Activated naive CD8-positive, alpha-beta T cell (primary cell): ENCODE measurements around the gene OLFML3.
A peak's percentile ranks its signal among the peaks of the same experiment; 100 is the strongest.

ENCODE experiments used
- H3K27ac Mint-ChIP-seq: one replicate; pipeline ENCODE4 v1.8.0; 2021; ENCODE audit warnings: mixed read lengths
- H3K27me3 Mint-ChIP-seq: one replicate; pipeline ENCODE4 v1.8.0; 2021; ENCODE audit warnings: mixed read lengths
- H3K36me3 Mint-ChIP-seq: one replicate; pipeline ENCODE4 v1.8.0; 2021; ENCODE audit warnings: mixed read lengths
- H3K4me1 Mint-ChIP-seq: one replicate; pipeline ENCODE4 v1.8.0; 2021; ENCODE audit warnings: low read depth, mixed read lengths
- H3K4me3 Mint-ChIP-seq: one replicate; pipeline ENCODE4 v1.8.0; 2021; ENCODE audit warnings: mild to moderate bottlenecking, mixed read lengths
- H3K9me3 Mint-ChIP-seq: one replicate; pipeline ENCODE4 v1.8.0; 2021; ENCODE audit warnings: low read depth, mixed read lengths

OLFML3 gene

GRCh38 chr1:113975211-113975895 lies 3.9 kb upstream of the OLFML3 start:
- Mint-ChIP-seq H3K4me3 (no peak overlapping the region), H3K27ac (peak overlapping the region; percentile 72)

GRCh38 chr1:113976609-113977278 lies 2.5 kb upstream of the OLFML3 start:
- Mint-ChIP-seq H3K36me3 (peaks cover 8% of the 10 kb centered on the region), H3K9me3 (no peaks in the 10 kb centered on the region), H3K27ac (peak overlapping the region; percentile 64), H3K27me3 (no peaks in the 10 kb centered on the region), H3K4me3 (no peak overlapping the region), H3K4me1 (peaks cover 52% of the 10 kb centered on the region)

More at GRCh38 chr1:113975211-113975895, 3.9 kb upstream of the OLFML3 start:
- H3K9me3 Mint-ChIP-seq, result no peaks in the 10 kb centered on the region
- H3K27me3 Mint-ChIP-seq, result no peaks in the 10 kb centered on the region
- H3K36me3 Mint-ChIP-seq, result peaks cover 8% of the 10 kb centered on the region
- peaks cover 54% of the 10 kb centered on the region for H3K4me1 Mint-ChIP-seq

GRCh38 chr1:113977906-113978305 lies 1.4 kb upstream of the OLFML3 start:
- no peaks in the 10 kb centered on the region for H3K27me3 Mint-ChIP-seq
- H3K36me3 Mint-ChIP-seq, result peaks cover 4% of the 10 kb centered on the region
- no peaks in the 10 kb centered on the region for H3K9me3 Mint-ChIP-seq
- H3K4me1 Mint-ChIP-seq, result peaks cover 52% of the 10 kb centered on the region
- no peak overlapping the region for H3K4me3 Mint-ChIP-seq
- H3K27ac Mint-ChIP-seq, result peak overlapping the region; percentile 73

- Mint-ChIP-seq H3K4me3 (no peak overlapping the region), H3K4me1 (peaks cover 38% of the 10 kb centered on the region), H3K27me3 (no peaks in the 10 kb centered on the region), H3K36me3 (no peaks in the 10 kb centered on the region), H3K27ac (no peak overlapping the region), H3K9me3 (no peaks in the 10 kb centered on the region)
Measured at GRCh38 chr1:113980110-113980509, 836 bp downstream of the OLFML3 start.

- Mint-ChIP-seq H3K27ac (no peak overlapping the region), H3K27me3 (no peaks in the 10 kb centered on the region), H3K4me3 (no peak overlapping the region), H3K9me3 (no peaks in the 10 kb centered on the region), H3K4me1 (peaks cover 17% of the 10 kb centered on the region), H3K36me3 (no peaks in the 10 kb centered on the region)
Measured at GRCh38 chr1:113981962-113982931, 3.0 kb downstream of the OLFML3 start.

- H3K4me3 Mint-ChIP-seq, result no peak overlapping the region
- no peak overlapping the region for H3K27ac Mint-ChIP-seq
- peaks cover 13% of the 10 kb centered on the region for H3K4me1 Mint-ChIP-seq
- no peaks in the 10 kb centered on the region for H3K27me3 Mint-ChIP-seq
- no peaks in the 10 kb centered on the region for H3K36me3 Mint-ChIP-seq
- H3K9me3 Mint-ChIP-seq, result no peaks in the 10 kb centered on the region
Measured at GRCh38 chr1:113982949-113983348, 3.7 kb downstream of the OLFML3 start.

GRCh38 chr1:113983391-113983790 lies 4.1 kb downstream of the OLFML3 start:
- Mint-ChIP-seq H3K4me3 (no peak overlapping the region), H3K27me3 (no peaks in the 10 kb centered on the region), H3K36me3 (no peaks in the 10 kb centered on the region), H3K4me1 (peaks cover 8% of the 10 kb centered on the region), H3K27ac (no peak overlapping the region), H3K9me3 (no peaks in the 10 kb centered on the region)

GRCh38 chr1:113983826-113984225 lies 4.6 kb downstream of the OLFML3 start:
- H3K27ac Mint-ChIP-seq, result no peak overlapping the region
- H3K9me3 Mint-ChIP-seq, result no peaks in the 10 kb centered on the region
- no peak overlapping the region for H3K4me3 Mint-ChIP-seq
- no peaks in the 10 kb centered on the region for H3K36me3 Mint-ChIP-seq
- peaks cover 4% of the 10 kb centered on the region for H3K4me1 Mint-ChIP-seq
- H3K27me3 Mint-ChIP-seq, result no peaks in the 10 kb centered on the region

GRCh38 chr1:113984710-113985109 lies 5.4 kb downstream of the OLFML3 start:
- Mint-ChIP-seq H3K27me3 (no peaks in the 10 kb centered on the region), H3K4me3 (no peak overlapping the region), H3K36me3 (no peaks in the 10 kb centered on the region), H3K27ac (no peak overlapping the region), H3K9me3 (no peaks in the 10 kb centered on the region), H3K4me1 (no peaks in the 10 kb centered on the region)

GRCh38 chr1:113986802-113987201 lies 7.5 kb downstream of the OLFML3 start:
- Mint-ChIP-seq H3K9me3 (no peaks in the 10 kb centered on the region), H3K27ac (no peak overlapping the region), H3K4me1 (no peaks in the 10 kb centered on the region), H3K36me3 (no peaks in the 10 kb centered on the region), H3K4me3 (no peak overlapping the region), H3K27me3 (peaks cover 3% of the 10 kb centered on the region)

GRCh38 chr1:113987259-113987658 lies 8.0 kb downstream of the OLFML3 start:
- Mint-ChIP-seq H3K4me3 (no peak overlapping the region), H3K27me3 (peaks cover 3% of the 10 kb centered on the region), H3K27ac (no peak overlapping the region), H3K4me1 (no peaks in the 10 kb centered on the region), H3K9me3 (no peaks in the 10 kb centered on the region), H3K36me3 (no peaks in the 10 kb centered on the region)

- H3K4me3 Mint-ChIP-seq, result no peak overlapping the region
- no peak overlapping the region for H3K27ac Mint-ChIP-seq
- peaks cover 11% of the 10 kb centered on the region for H3K36me3 Mint-ChIP-seq
- H3K9me3 Mint-ChIP-seq, result peaks cover 11% of the 10 kb centered on the region
- H3K27me3 Mint-ChIP-seq, result peaks cover 4% of the 10 kb centered on the region
- H3K4me1 Mint-ChIP-seq, result no peaks in the 10 kb centered on the region
Measured at GRCh38 chr1:113990530-113990929, 11.3 kb downstream of the OLFML3 start.

- Mint-ChIP-seq H3K4me3 (no peak overlapping the region), H3K27me3 (peaks cover 5% of the 10 kb centered on the region), H3K9me3 (peaks cover 12% of the 10 kb centered on the region), H3K4me1 (no peaks in the 10 kb centered on the region), H3K27ac (no peak overlapping the region), H3K36me3 (peaks cover 12% of the 10 kb centered on the region)
Measured at GRCh38 chr1:113990961-113991360, 11.7 kb downstream of the OLFML3 start.

- H3K9me3 Mint-ChIP-seq, result peaks cover 12% of the 10 kb centered on the region
Measured at GRCh38 chr1:113991467-113991997, 12.3 kb downstream of the OLFML3 start.

GRCh38 chr1:113993072-113993471 lies 13.8 kb downstream of the OLFML3 start:
- H3K4me1 Mint-ChIP-seq, result no peaks in the 10 kb centered on the region
- no peak overlapping the region for H3K27ac Mint-ChIP-seq
- H3K36me3 Mint-ChIP-seq, result peaks cover 12% of the 10 kb centered on the region
- no peak overlapping the region for H3K4me3 Mint-ChIP-seq
- H3K9me3 Mint-ChIP-seq, result peaks cover 12% of the 10 kb centered on the region
- peaks cover 5% of the 10 kb centered on the region for H3K27me3 Mint-ChIP-seq

More at GRCh38 chr1:113991467-113991997, 12.3 kb downstream of the OLFML3 start:
- H3K27ac Mint-ChIP-seq, result no peak overlapping the region
- H3K36me3 Mint-ChIP-seq, result peaks cover 12% of the 10 kb centered on the region
- peaks cover 5% of the 10 kb centered on the region for H3K27me3 Mint-ChIP-seq
- no peak overlapping the region for H3K4me3 Mint-ChIP-seq
- H3K4me1 Mint-ChIP-seq, result no peaks in the 10 kb centered on the region
